ENCODE data around the gene MINDY3. TPM values are rescaled to one million over a fixed set of nuclear protein-coding genes. Genes with fewer than 3 reads are reported as not detected.

The MINDY3 gene
- total and polyA plus RNA-seq, 12 donors, result 10.8 to 26.0 (median 22.2) TPM

DNA sequence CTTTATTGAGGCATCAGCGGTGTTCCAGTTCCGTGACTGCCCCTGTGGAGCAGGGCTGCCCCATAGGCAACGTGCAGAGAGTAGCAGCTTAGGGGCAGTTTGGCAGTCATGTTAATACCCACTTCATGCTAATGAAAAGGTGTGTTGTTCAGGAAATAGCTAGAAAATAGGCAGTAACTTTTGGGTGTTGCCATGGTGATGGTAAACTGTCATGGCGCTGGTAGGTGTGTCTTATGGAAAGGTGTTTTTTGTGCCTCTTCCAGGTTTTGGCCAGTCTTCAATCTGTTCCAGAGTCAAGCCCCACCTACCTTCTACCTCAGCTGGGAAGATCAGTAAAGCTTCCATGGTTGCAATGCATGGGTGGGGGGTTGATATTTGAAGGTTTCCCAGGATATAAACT lies 36.3 kb upstream of the MINDY3 start:
- H3K4me1 ChIP-seq, result no peaks in the 10 kb centered on the region
- H3K27me3 ChIP-seq, result peaks cover 0 to 25% (median 14%) of the 10 kb centered on the region in 7 donors
- no peak for TF ChIP-seq CTCF (IDR thresholded peaks at IDR 0.05)
- WGBS, 2 donors, result 82 to 86% methylated on average over 4 of the region's 4 CpGs
- H3K4me3 ChIP-seq, result no peak overlapping the region
- no peaks in the 10 kb centered on the region for H3K36me3 ChIP-seq
- no peak for DNase-seq
- intact Hi-C loops (cut with DNase I), result loop anchor here in 1 of 10 donors (10.0 kb wide), 1 partner anchor 58 kb away; no protein-coding TSS in a partner anchor
- no peak overlapping the region for H3K27ac ChIP-seq
- no peak for ATAC-seq
- H3K9me3 ChIP-seq, result no peaks in the 10 kb centered on the region

GRCh38 chr10:15884447-15884846 lies 24.1 kb upstream of the MINDY3 start:
- intact Hi-C loops (cut with DNase I), result loop anchor here in 1 of 10 donors (10.0 kb wide), 1 partner anchor 1540 kb away; no protein-coding TSS in a partner anchor

DNA sequence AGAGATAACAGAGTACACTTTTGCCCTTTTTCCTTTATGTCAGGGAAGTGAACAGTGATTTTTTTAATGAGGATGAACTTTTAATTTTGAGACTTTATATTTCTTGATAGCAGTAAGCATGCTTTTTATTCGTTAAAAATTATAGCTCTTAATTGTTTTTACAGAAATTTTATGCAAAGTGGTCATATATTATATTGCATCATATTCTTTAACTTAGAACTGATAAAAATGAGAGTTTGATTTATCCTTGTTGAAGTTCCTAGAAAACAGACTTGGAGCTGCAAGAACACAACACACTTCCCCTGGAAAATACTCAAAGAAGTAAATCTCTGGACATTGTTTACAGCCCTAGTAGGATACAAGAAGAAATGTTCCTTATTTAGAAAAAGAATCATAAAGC lies 21.2 kb upstream of the MINDY3 start:
- Histone ChIP-seq H3K9me3 (no peaks in the 10 kb centered on the region), H3K4me1 (no peaks in the 10 kb centered on the region), H3K4me3 (no peak overlapping the region), H3K36me3 (no peaks in the 10 kb centered on the region), H3K27ac (no peak overlapping the region), H3K27me3 (peaks cover 0 to 46% (median 17%) of the 10 kb centered on the region in 7 donors)
- DNase-seq (no peak), ATAC-seq (no peak)
- 68 to 73% methylated on average over 1 of the region's 1 CpG for WGBS, 2 donors
- intact Hi-C loops (cut with DNase I), result loop anchor here in 1 of 10 donors (10.0 kb wide), 1 partner anchor 1543 kb away; no protein-coding TSS in a partner anchor
- no peak for TF ChIP-seq CTCF (IDR thresholded peaks at IDR 0.05)

More at GRCh38 chr10:15884447-15884846, 24.1 kb upstream of the MINDY3 start:
- DNase-seq (no peak), ATAC-seq (no peak)
- H3K4me1 ChIP-seq, result no peaks in the 10 kb centered on the region
- WGBS, 2 donors, result 69 to 76% methylated on average over 3 of the region's 3 CpGs
- H3K27ac ChIP-seq, result no peak overlapping the region
- H3K27me3 ChIP-seq, result peaks cover 0 to 39% (median 5%) of the 10 kb centered on the region in 7 donors
- TF ChIP-seq CTCF (IDR thresholded peaks at IDR 0.05), result no peak
- H3K9me3 ChIP-seq, result no peaks in the 10 kb centered on the region
- H3K4me3 ChIP-seq, result no peak overlapping the region
- no peaks in the 10 kb centered on the region for H3K36me3 ChIP-seq

GRCh38 chr10:15879663-15880062 lies 19.4 kb upstream of the MINDY3 start:
- H3K27me3 ChIP-seq, result peaks cover 0 to 35% (median 17%) of the 10 kb centered on the region in 7 donors
- TF ChIP-seq CTCF (IDR thresholded peaks at IDR 0.05), result no peak
- intact Hi-C loops (cut with DNase I), result loop anchor here in 1 of 10 donors (10.0 kb wide), 1 partner anchor 1545 kb away; no protein-coding TSS in a partner anchor

More at GRCh38 chr10:15879663-15880062, 19.4 kb upstream of the MINDY3 start:
- 25 to 26% methylated on average over 1 of the region's 1 CpG for WGBS, 2 donors
- H3K36me3 ChIP-seq, result no peaks in the 10 kb centered on the region
- ATAC-seq, result no peak
- H3K27ac ChIP-seq, result no peak overlapping the region
- no peaks in the 10 kb centered on the region for H3K4me1 ChIP-seq
- H3K9me3 ChIP-seq, result no peaks in the 10 kb centered on the region
- no peak overlapping the region for H3K4me3 ChIP-seq
- DNase-seq, result no peak
